ENCODE results near the gene POU6F2. TPM values are rescaled to one million over a fixed set of nuclear protein-coding genes. Genes with fewer than 3 reads are reported as not detected.

The POU6F2 gene
- total and polyA plus RNA-seq, 12 donors: 0.03 to 0.31 (median 0.19) TPM; not detected in 9

DNA sequence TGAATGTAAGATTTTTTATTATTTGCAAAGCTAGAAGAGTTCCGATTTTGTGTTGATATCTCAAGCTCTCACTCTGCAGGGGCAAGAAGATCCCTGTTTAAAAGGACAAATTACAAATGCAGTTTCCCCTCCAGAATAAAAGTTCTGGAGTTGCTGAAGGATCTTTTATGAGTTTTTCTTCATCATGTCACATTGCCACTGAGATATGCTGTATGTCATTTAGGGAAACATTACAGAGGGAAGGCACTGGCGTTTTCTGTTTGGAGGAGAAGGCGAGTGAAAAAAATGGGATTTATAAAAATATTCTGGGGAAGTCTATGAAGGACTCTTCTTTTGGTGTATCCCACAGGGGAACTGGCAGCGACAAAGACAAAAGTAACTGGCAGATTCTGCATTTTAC, 57.4 kb downstream of the POU6F2 start:
- TF ChIP-seq, protein P1, sequence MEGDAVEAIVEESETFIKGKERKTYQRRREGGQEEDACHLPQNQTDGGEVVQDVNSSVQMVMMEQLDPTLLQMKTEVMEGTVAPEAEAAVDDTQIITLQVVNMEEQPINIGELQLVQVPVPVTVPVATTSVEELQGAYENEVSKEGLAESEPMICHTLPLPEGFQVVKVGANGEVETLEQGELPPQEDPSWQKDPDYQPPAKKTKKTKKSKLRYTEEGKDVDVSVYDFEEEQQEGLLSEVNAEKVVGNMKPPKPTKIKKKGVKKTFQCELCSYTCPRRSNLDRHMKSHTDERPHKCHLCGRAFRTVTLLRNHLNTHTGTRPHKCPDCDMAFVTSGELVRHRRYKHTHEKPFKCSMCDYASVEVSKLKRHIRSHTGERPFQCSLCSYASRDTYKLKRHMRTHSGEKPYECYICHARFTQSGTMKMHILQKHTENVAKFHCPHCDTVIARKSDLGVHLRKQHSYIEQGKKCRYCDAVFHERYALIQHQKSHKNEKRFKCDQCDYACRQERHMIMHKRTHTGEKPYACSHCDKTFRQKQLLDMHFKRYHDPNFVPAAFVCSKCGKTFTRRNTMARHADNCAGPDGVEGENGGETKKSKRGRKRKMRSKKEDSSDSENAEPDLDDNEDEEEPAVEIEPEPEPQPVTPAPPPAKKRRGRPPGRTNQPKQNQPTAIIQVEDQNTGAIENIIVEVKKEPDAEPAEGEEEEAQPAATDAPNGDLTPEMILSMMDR (IDR thresholded peaks at IDR 0.05): no peak
- no peak for TF ChIP-seq POLR2A (IDR thresholded peaks at IDR 0.05)
- DNase-seq: no peak
- no peaks in the 10 kb centered on the region for H3K9me3 ChIP-seq (replicated peaks in 1 of 3)
- no peak overlapping the region for H3K27ac ChIP-seq
- WGBS, 4 donors: 41 to 50% (median 46%) methylated on average over 4 of the region's 4 CpGs
- intact Hi-C loops (cut with DNase I): no loop called here
- H3K4me1 ChIP-seq (replicated peaks in 1 of 2): no peaks in the 10 kb centered on the region
- no peaks in the 10 kb centered on the region for H3K27me3 ChIP-seq
- H3K36me3 ChIP-seq (replicated peaks in 1 of 2): no peaks in the 10 kb centered on the region
- H3K4me3 ChIP-seq: no peak overlapping the region

DNA sequence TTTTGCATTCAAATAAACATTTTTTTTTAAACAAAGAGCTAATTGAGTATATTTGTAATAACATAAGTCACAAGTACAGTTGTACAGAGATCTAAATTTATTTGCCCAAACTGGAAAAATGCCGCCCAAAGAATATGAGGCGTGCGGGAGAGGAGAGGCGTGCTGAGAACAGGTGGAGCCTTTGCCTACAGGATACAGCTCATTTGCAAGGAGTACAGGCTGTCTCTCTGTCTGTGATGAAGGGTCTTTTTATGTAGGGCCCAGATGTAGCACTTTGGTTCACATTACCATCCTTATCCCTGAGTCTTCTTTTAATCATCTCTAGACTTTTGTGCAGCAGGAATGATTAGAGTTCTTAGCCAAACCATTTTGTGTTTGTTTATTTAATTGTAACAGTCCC, 58.2 kb downstream of the POU6F2 start:
- 76 to 87% (median 85%) methylated on average over 4 of the region's 4 CpGs for WGBS, 4 donors
- DNase-seq: no peak
- no peaks in the 10 kb centered on the region for H3K4me1 ChIP-seq (replicated peaks in 1 of 2)

DNA sequence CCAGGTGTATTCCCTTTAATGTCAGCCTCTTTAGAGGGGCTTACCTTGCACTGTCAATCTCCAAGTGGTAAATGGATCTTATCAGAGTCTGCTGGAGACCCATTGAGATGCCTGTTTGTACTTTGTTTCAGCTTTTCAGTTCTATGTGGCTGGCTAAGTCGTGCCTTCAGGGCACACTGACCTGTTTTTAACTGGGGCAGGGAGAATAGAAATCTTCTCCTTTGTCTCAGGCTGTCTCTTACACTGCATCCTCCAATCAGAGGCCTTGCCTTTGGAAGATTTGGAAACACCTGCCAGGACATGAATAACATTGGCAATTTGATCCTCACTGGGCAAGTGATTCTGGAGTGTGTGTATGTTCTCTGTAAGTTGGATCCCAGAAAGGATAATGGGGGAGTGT, 65.0 kb downstream of the POU6F2 start:
- no peaks in the 10 kb centered on the region for H3K36me3 ChIP-seq (replicated peaks in 1 of 2)
- H3K4me3 ChIP-seq: no peak overlapping the region
- no peaks in the 10 kb centered on the region for H3K9me3 ChIP-seq (replicated peaks in 1 of 3)
- DNase-seq: no peak
- H3K27ac ChIP-seq: no peak overlapping the region
- 9 to 52% (median 48%) methylated on average over 1 of the region's 1 CpG for WGBS, 4 donors
- no peak for TF ChIP-seq POLR2A (IDR thresholded peaks at IDR 0.05)
- TF ChIP-seq, protein P1 (IDR thresholded peaks at IDR 0.05): no peak
- H3K4me1 ChIP-seq (replicated peaks in 1 of 2): no peaks in the 10 kb centered on the region
- H3K27me3 ChIP-seq: no peaks in the 10 kb centered on the region
- intact Hi-C loops (cut with DNase I): no loop called here

More for the DNA sequence above, 58.2 kb downstream of the POU6F2 start:
- Histone ChIP-seq H3K4me3 (no peak overlapping the region), H3K27ac (no peak overlapping the region), H3K9me3 (replicated peaks in 1 of 3) (no peaks in the 10 kb centered on the region), H3K36me3 (replicated peaks in 1 of 2) (no peaks in the 10 kb centered on the region), H3K27me3 (no peaks in the 10 kb centered on the region)
- TF ChIP-seq, protein P1 (IDR thresholded peaks at IDR 0.05): no peak
- TF ChIP-seq POLR2A (IDR thresholded peaks at IDR 0.05): no peak
- intact Hi-C loops (cut with DNase I): no loop called here

DNA sequence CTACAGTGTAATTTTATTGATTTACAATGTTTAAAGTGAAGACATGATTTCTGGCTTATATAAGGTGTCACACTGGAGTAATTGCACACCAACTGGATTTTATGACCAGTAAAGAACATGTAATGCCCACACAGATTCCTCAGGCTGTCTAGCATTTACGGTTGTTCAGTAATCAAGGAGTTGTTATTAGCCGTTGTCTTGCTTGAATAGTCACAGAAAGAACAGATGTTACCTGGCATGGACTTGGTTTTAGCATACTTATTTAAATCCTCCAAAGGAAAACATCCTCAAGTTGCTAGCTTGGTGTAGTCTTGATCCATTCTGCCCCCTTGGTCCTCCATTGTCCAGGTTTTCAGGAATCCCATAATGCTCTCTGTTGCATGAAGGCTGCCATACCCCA, 65.8 kb downstream of the POU6F2 start:
- no peak overlapping the region for H3K4me3 ChIP-seq
- no peaks in the 10 kb centered on the region for H3K27me3 ChIP-seq
- H3K36me3 ChIP-seq (replicated peaks in 1 of 2): no peaks in the 10 kb centered on the region
- TF ChIP-seq POLR2A (IDR thresholded peaks at IDR 0.05): no peak
- TF ChIP-seq, protein P1 (IDR thresholded peaks at IDR 0.05): no peak
- intact Hi-C loops (cut with DNase I): no loop called here
- WGBS, 4 donors: 47 to 78% (median 68%) methylated on average over 2 of the region's 2 CpGs
- no peaks in the 10 kb centered on the region for H3K9me3 ChIP-seq (replicated peaks in 1 of 3)
- no peak overlapping the region for H3K27ac ChIP-seq
- no peak for DNase-seq
- no peaks in the 10 kb centered on the region for H3K4me1 ChIP-seq (replicated peaks in 1 of 2)
